Calu3 (cell line): ENCODE measurements around the gene H2BK1. TPM values are rescaled to one million over a fixed set of nuclear protein-coding genes. Genes with fewer than 3 reads are reported as not detected.

Source experiments
- BruUV-seq: library from RNA; stranded (reverse); fragments of 400-500 nt; replicated peaks from 2 replicates; lab custom pipeline; 2021; lab: Mats Ljungman, UMichigan
- CTCF ChIA-PET: fragments of 300-600 bp; sonication (Branson Sonifier 250); formaldehyde crosslinking; loops from one replicate; lab custom pipeline; 2022; ENCODE audit warnings: antibody characterized with exemption; lab: Charles Lee
- DNase-seq: peaks from one replicate; pipeline ENCODE4 v3.0.0; 2022
- H3K27ac Mint-ChIP-seq: one replicate; pipeline ENCODE4 v1.8.0; 2022; ENCODE audit warnings: mixed read lengths; ENCODE audit not compliant: unreplicated experiment
- H3K27me3 Mint-ChIP-seq: one replicate; pipeline ENCODE4 v1.8.0; 2022; ENCODE audit warnings: mixed read lengths; ENCODE audit not compliant: unreplicated experiment
- H3K36me3 Mint-ChIP-seq: one replicate; pipeline ENCODE4 v1.8.0; 2022; ENCODE audit warnings: mild to moderate bottlenecking, moderate library complexity, mixed read lengths; ENCODE audit not compliant: insufficient read depth, unreplicated experiment
- H3K4me1 Mint-ChIP-seq: one replicate; pipeline ENCODE4 v1.8.0; 2022; ENCODE audit warnings: mild to moderate bottlenecking, low read depth, mixed read lengths; ENCODE audit not compliant: unreplicated experiment
- H3K4me3 Mint-ChIP-seq: one replicate; pipeline ENCODE4 v1.8.0; 2022; ENCODE audit warnings: mild to moderate bottlenecking, low read depth, moderate library complexity, mixed read lengths; ENCODE audit not compliant: unreplicated experiment
- H3K9me3 Mint-ChIP-seq: one replicate; pipeline ENCODE4 v1.8.0; 2022; ENCODE audit warnings: low read depth, mixed read lengths; ENCODE audit not compliant: unreplicated experiment
- CTCF ChIP-seq: fragments of 200-600 bp; IDR thresholded peaks from one replicate; pipeline ENCODE4 v1.8.0; 2022; ENCODE audit warnings: antibody characterized with exemption; ENCODE audit not compliant: unreplicated experiment
- intact Hi-C: fragments of 100-400 bp; cut with micrococcal nuclease; formaldehyde crosslinking; loops from one replicate; pipeline ENCODE4 v1.10.0; 2022; ENCODE audit not compliant: unreplicated experiment
- total RNA-seq: library from RNA; stranded (reverse); gene quantifications from 2 replicates; pipeline ENCODE4 v1.2.3, GENCODE V29; 2022

H2BK1 gene
- total RNA-seq, 1 experiment from 2014 or later: not detected

GRCh38 chr7:151187409-151188251, 22.7 kb downstream of the H2BK1 start:
- Mint-ChIP-seq H3K36me3 (no peaks in the 10 kb centered on the region), H3K4me1 (no peaks in the 10 kb centered on the region), H3K9me3 (no peaks in the 10 kb centered on the region), H3K4me3 (no peak overlapping the region), H3K27ac (no peak overlapping the region), H3K27me3 (peaks cover 62% of the 10 kb centered on the region)
- CTCF ChIA-PET: no interaction called here
- no peak for TF ChIP-seq CTCF
- no TSS peak for BruUV-seq
- no peak for DNase-seq
- intact Hi-C loops: no loop called here

- TF ChIP-seq CTCF: no peak
- H3K4me3 Mint-ChIP-seq: no peak within 1 kb of the TSS
- H3K27me3 Mint-ChIP-seq: peaks cover 70% of the 10 kb centered on the region
- BruUV-seq: no TSS peak
- H3K36me3 Mint-ChIP-seq: no peaks in the 10 kb centered on the region
- no peaks in the 10 kb centered on the region for H3K4me1 Mint-ChIP-seq
- CTCF ChIA-PET: no interaction called here
- no peak for DNase-seq
- H3K27ac Mint-ChIP-seq: no peak within 1 kb of the TSS
- H3K9me3 Mint-ChIP-seq: no peaks in the 10 kb centered on the region
- intact Hi-C loops: no loop called here
These were observed 23.5 kb downstream of the H2BK1 start, which contains the start of gene ASB10 for GRCh38 chr7:151186640-151187408. TSS of gene ASB10 (minus strand) at chr7:151187250. CDS start at chr7:151187130, 120 bp downstream.

- Mint-ChIP-seq H3K4me3 (no peak overlapping the region), H3K9me3 (no peaks in the 10 kb centered on the region), H3K27me3 (peaks cover 70% of the 10 kb centered on the region), H3K36me3 (no peaks in the 10 kb centered on the region), H3K27ac (no peak overlapping the region), H3K4me1 (no peaks in the 10 kb centered on the region)
- no TSS peak for BruUV-seq
- intact Hi-C loops: no loop called here
- DNase-seq: no peak
- CTCF ChIA-PET: no interaction called here
- no peak for TF ChIP-seq CTCF
These were observed 24.3 kb downstream of the H2BK1 start for GRCh38 chr7:151185762-151186639.

- intact Hi-C loops: no loop called here
- H3K9me3 Mint-ChIP-seq: no peaks in the 10 kb centered on the region
- BruUV-seq: no TSS peak
- no peaks in the 10 kb centered on the region for H3K36me3 Mint-ChIP-seq
- CTCF ChIA-PET: no interaction called here
- no peak overlapping the region for H3K4me3 Mint-ChIP-seq
- H3K27ac Mint-ChIP-seq: no peak overlapping the region
- H3K27me3 Mint-ChIP-seq: peaks cover 73% of the 10 kb centered on the region
- H3K4me1 Mint-ChIP-seq: no peaks in the 10 kb centered on the region
- no peak for DNase-seq
- TF ChIP-seq CTCF: no peak
These were observed 29.3 kb downstream of the H2BK1 start for GRCh38 chr7:151181011-151181431.
